Testis (tissue), 3 donors: ENCODE measurements around the gene PPP1R2. TPM values are rescaled to one million over a fixed set of nuclear protein-coding genes. Genes with fewer than 3 reads are reported as not detected.

ENCODE experiments used
- DNase-seq: peaks from one replicate; pipeline ENCODE4 v3.0.0-alpha.2; 2019
- H3K27ac ChIP-seq, 2 donors: fragments of 200-600 bp; sonication (generic); one replicate each; pipeline ENCODE4 v1.5.1; 2019
- H3K27me3 ChIP-seq: fragments of 200-600 bp; sonication (generic); one replicate; pipeline ENCODE4 v1.5.1; 2019
- H3K36me3 ChIP-seq: fragments of 200-600 bp; sonication (generic); one replicate; pipeline ENCODE4 v1.5.1; 2017; ENCODE audit warnings: low read depth; ENCODE audit errors: missing control alignments
- H3K4me1 ChIP-seq: fragments of 200-600 bp; sonication (generic); one replicate; pipeline ENCODE4 v1.5.1; 2019
- H3K4me3 ChIP-seq, 2 donors: fragments of 200-600 bp; sonication (generic); one replicate each; pipeline ENCODE4 v1.5.1; 2017 to 2019
- H3K9me3 ChIP-seq: fragments of 200-600 bp; sonication (generic); one replicate; pipeline ENCODE4 v1.5.1; 2017
- POLR2A ChIP-seq: fragments of 450-650 bp; IDR thresholded peaks from one replicate; pipeline ENCODE4 v1.6.1; 2017; ENCODE audit warnings: antibody characterized with exemption, mild to moderate bottlenecking, moderate library complexity
- WGBS, 2 donors: methylation state at CpG; one replicate each; pipeline ENCODE4 v1.1.5; 2018; 5-methylcytosine and 5-hydroxymethylcytosine counted together
- intact Hi-C: fragments of 100-400 bp; cut with DNase I; formaldehyde crosslinking; loops from one replicate; pipeline ENCODE4 v1.15.1; 2023; ENCODE audit warnings: low total_unique reads
- polyA plus RNA-seq: library from polyadenylated mRNA; stranded (reverse); fragments of 350-450 nt; fragmentation: Illumina TruSeq; extraction: RNeasy Lipid Tissue Mini Kit (QIAGEN cat#74804); gene quantifications from one replicate; pipeline ENCODE4 v1.2.3, GENCODE V29; 2014; ENCODE audit warnings: low read depth, low replicate concordance; ENCODE audit not compliant: insufficient read depth
- total RNA-seq, 2 donors: library from RNA; depleted of rRNA; stranded (reverse); fragments of >200 nt; gene quantifications; one replicate each; pipeline ENCODE4 v1.2.3, GENCODE V29; 2016
- TF ChIP-seq, protein P1 (sequence below), 3 experiments: fragments of 450-650 bp in 2 of 3; fragments of 200-600 bp in 1 of 3; sonication (generic) in 1 of 3; IDR thresholded peaks; one replicate each; pipeline ENCODE4 v1.5.1; 2016 to 2019; ENCODE audit warnings: antibody characterized with exemption in 3 of 3, mild to moderate bottlenecking in 2 of 3, moderate library complexity in 1 of 3

PPP1R2 gene
- total and polyA plus RNA-seq, 3 donors from 2014 or later, result 109 to 132 (median 129) TPM

DNA sequence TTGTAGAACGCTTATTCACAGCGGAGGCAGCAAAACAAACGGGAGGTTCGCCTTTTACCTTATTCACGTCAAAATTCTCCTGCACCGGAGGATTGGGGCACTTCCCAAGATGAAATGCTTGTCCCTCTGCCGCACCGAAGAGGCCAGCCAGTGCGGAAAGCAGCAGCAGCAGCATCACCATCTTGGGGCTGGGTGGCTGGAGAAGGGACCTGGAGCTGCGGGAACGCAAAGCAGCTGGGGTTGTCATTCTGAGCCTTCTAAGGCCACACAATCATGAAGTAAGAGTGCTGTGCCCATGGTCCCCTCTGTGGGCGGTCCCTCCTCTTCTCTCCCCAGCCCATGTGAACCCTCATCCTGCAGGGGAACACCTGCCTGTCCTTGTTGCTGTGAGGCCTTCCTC lies 36.2 kb upstream of the PPP1R2 start:
- TF ChIP-seq POLR2A, result no peak
- TF ChIP-seq, protein P1, sequence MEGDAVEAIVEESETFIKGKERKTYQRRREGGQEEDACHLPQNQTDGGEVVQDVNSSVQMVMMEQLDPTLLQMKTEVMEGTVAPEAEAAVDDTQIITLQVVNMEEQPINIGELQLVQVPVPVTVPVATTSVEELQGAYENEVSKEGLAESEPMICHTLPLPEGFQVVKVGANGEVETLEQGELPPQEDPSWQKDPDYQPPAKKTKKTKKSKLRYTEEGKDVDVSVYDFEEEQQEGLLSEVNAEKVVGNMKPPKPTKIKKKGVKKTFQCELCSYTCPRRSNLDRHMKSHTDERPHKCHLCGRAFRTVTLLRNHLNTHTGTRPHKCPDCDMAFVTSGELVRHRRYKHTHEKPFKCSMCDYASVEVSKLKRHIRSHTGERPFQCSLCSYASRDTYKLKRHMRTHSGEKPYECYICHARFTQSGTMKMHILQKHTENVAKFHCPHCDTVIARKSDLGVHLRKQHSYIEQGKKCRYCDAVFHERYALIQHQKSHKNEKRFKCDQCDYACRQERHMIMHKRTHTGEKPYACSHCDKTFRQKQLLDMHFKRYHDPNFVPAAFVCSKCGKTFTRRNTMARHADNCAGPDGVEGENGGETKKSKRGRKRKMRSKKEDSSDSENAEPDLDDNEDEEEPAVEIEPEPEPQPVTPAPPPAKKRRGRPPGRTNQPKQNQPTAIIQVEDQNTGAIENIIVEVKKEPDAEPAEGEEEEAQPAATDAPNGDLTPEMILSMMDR (IDR thresholded peaks at IDR 0.05), result no peak
- WGBS, 2 donors, result 76 to 80% methylated on average over 10 to 12 of the region's 12 CpGs
- no peak overlapping the region for H3K27ac ChIP-seq
- intact Hi-C loops, result no loop called here
- peaks cover 9% of the 10 kb centered on the region for H3K4me1 ChIP-seq
- no peaks in the 10 kb centered on the region for H3K36me3 ChIP-seq
- no peak for DNase-seq
- no peak overlapping the region for H3K4me3 ChIP-seq
- H3K27me3 ChIP-seq, result no peaks in the 10 kb centered on the region
- no peaks in the 10 kb centered on the region for H3K9me3 ChIP-seq

DNA sequence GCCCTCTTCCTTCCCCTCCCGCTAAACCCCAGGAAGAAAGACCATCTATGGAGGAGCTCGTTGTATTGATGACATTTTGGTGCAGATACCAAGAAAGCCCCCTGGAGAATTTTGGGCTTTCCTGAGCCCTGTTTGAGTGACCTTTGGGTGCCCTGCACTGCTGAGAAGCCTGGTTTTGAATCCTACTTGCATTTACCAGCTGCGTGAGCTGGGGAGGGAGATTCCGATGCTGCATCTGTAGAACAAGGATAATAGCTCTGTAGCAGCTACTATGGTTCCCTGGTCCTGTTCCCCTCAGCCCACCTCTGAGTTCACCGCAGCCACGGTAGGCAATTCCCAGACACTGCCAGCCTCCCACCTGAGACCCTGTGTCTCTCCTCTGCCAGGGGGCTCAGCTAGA lies 35.4 kb upstream of the PPP1R2 start:
- Histone ChIP-seq H3K9me3 (no peaks in the 10 kb centered on the region), H3K27ac (no peak overlapping the region), H3K4me3 (no peak overlapping the region), H3K36me3 (no peaks in the 10 kb centered on the region), H3K27me3 (no peaks in the 10 kb centered on the region), H3K4me1 (peaks cover 8% of the 10 kb centered on the region)
- 77 to 84% methylated on average over 4 to 6 of the region's 6 CpGs for WGBS, 2 donors
- no peak for DNase-seq
- intact Hi-C loops, result no loop called here
- TF ChIP-seq, protein P1 (IDR thresholded peaks at IDR 0.05), result no peak
- TF ChIP-seq POLR2A, result no peak

DNA sequence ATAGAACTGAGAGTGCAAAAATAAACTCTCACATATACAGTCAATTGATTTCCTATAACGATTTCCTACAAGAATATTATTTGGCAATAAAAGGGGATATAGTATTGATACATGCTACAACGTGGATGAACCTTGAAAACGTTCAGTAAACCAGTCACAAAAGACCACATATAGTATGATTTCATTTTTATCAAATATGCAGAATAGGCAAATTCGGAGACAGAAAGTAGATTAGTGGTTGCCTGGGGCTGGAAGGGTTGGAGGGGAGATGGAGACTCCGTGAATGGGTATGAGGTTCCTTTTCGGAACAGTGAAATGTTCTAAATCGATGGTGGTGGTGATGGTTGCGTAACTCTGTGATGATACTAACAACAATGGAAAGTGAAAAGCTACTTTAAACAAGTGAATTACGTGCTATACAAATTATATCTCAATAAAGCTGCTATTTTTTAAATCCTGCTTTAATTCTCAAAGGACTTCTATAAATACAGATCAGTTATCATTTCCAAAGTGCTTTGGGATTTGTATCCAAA lies 34.6 kb upstream of the PPP1R2 start:
- H3K36me3 ChIP-seq, result no peaks in the 10 kb centered on the region
- H3K4me3 ChIP-seq, result no peak overlapping the region
- no peak for TF ChIP-seq POLR2A
- TF ChIP-seq, protein P1 (IDR thresholded peaks at IDR 0.05), result no peak
- WGBS, 2 donors, result 80 to 81% methylated on average over 9 of the region's 9 CpGs
- DNase-seq, result no peak
- no peaks in the 10 kb centered on the region for H3K27me3 ChIP-seq
- H3K27ac ChIP-seq, result no peak overlapping the region
- no peaks in the 10 kb centered on the region for H3K9me3 ChIP-seq
- peaks cover 8% of the 10 kb centered on the region for H3K4me1 ChIP-seq
- intact Hi-C loops, result no loop called here

DNA sequence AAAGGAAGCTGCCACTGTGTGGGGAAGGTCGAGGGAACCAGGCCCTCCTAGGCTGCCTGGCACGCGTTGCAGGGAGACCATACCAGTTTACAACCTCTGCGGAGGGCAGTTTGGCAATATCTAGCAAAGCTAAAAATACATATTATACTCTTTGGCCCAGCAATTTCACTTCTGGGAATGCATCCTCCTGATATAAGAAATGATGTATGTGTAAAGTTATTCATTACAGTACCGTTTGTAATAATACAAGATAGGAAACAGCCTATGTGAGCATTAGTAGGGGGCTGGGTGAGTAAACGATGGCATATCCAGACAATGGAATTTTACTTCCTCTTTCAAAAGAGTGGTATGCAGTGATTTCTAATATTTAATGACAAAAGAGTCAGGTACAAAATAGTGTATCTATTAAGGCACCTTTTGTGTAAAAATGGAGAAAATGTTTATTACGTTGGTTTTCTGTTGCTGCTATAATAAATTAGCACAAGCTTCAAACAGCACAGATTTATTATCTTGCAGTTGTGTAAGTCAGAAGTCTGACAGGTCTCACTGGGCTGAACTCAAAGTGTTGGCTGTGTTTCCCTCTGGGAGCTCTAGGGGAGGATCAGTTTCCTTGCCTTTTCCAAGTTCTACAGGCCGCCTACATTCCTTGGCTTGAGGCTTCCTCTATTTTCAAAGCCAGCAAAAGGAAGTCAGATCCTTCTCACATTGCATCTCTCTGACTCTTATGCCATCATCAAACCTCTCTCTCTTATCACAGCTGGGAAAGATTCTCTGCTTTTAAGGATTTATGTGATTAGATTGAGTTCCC lies 31.6 kb upstream of the PPP1R2 start:
- H3K36me3 ChIP-seq, result no peaks in the 10 kb centered on the region
- no peaks in the 10 kb centered on the region for H3K27me3 ChIP-seq
- no peaks in the 10 kb centered on the region for H3K9me3 ChIP-seq
- no peak overlapping the region for H3K4me3 ChIP-seq
- TF ChIP-seq POLR2A, result no peak
- TF ChIP-seq, protein P1 (IDR thresholded peaks at IDR 0.05), result no peak
- intact Hi-C loops, result no loop called here
- no peaks in the 10 kb centered on the region for H3K4me1 ChIP-seq
- no peak overlapping the region for H3K27ac ChIP-seq
- 88 to 91% methylated on average over 8 of the region's 8 CpGs for WGBS, 2 donors
- DNase-seq, result no peak
